ENCODE data around the gene GCN1.
"Not testable (repeated sequence)": the region's sequence is repeated elsewhere in the genome, so short reads cannot be mapped to it uniquely, and the experiment has no call there.

The GCN1 gene

GRCh38 chr12:120196363-120196762 lies 1.8 kb upstream of the GCN1 start:
- no peak; the same call in 1 of the 2 replicates for TF ChIP-seq POLR2AphosphoS5 (IDR thresholded peaks at IDR 0.05; ENCODE audit: low read depth)
- TF ChIP-seq GABPA (IDR thresholded peaks at IDR 0.05; ENCODE audit: low read depth): no peak
- TF ChIP-seq SPI1 (IDR thresholded peaks at IDR 0.05; ENCODE audit: borderline replicate concordance, low read depth): no peak
- TF ChIP-seq REST (IDR thresholded peaks at IDR 0.05; ENCODE audit: insufficient replicate concordance, low read depth): no peak
- TF ChIP-seq CTCF (IDR thresholded peaks at IDR 0.05; ENCODE audit: insufficient read depth, low read length): no peak
- H3K27me3 ChIP-seq (ENCODE audit: insufficient read depth, poor library complexity, severe bottlenecking): no peaks in the 10 kb centered on the region
- H3K27ac ChIP-seq (replicated peaks): no peak overlapping the region
- no peak for DNase-seq (ENCODE audit: low read depth in 1 of 2, low spot score in 1 of 2)
- H3K4me3 ChIP-seq (replicated peaks; ENCODE audit: insufficient read depth, low read length): no peak overlapping the region

GRCh38 chr12:120194226-120194533 lies 335 bp downstream of the GCN1 start:
- TF ChIP-seq SPI1 (IDR thresholded peaks at IDR 0.05; ENCODE audit: borderline replicate concordance, low read depth): no peak
- no peak for TF ChIP-seq CTCF (IDR thresholded peaks at IDR 0.05; ENCODE audit: insufficient read depth, low read length)
- no peak for TF ChIP-seq REST (IDR thresholded peaks at IDR 0.05; ENCODE audit: insufficient replicate concordance, low read depth)
- TF ChIP-seq GABPA (IDR thresholded peaks at IDR 0.05; ENCODE audit: low read depth): no peak
- TF ChIP-seq POLR2AphosphoS5 (IDR thresholded peaks at IDR 0.05; ENCODE audit: low read depth): no peak
- no peaks in the 10 kb centered on the region for H3K27me3 ChIP-seq (ENCODE audit: insufficient read depth, poor library complexity, severe bottlenecking)
- H3K4me3 ChIP-seq (replicated peaks; ENCODE audit: insufficient read depth, low read length): peak overlapping the region; percentile 81
- peak overlapping the region; percentile 85 for H3K27ac ChIP-seq (replicated peaks)
- no peak for DNase-seq (ENCODE audit: low read depth in 1 of 2, low spot score in 1 of 2)

GRCh38 chr12:120193286-120193685 lies 1.2 kb downstream of the GCN1 start:
- H3K27ac ChIP-seq (replicated peaks); DNase-seq (ENCODE audit: low read depth in 1 of 2, low spot score in 1 of 2); H3K27me3 ChIP-seq (ENCODE audit: insufficient read depth, poor library complexity, severe bottlenecking): not testable (repeated sequence)
- peak overlapping the region; percentile 81 for H3K4me3 ChIP-seq (replicated peaks; ENCODE audit: insufficient read depth, low read length)

- no peak overlapping the region for H3K27ac ChIP-seq (replicated peaks)
- no peak overlapping the region for H3K4me3 ChIP-seq (replicated peaks; ENCODE audit: insufficient read depth, low read length)
- H3K27me3 ChIP-seq (ENCODE audit: insufficient read depth, poor library complexity, severe bottlenecking): no peaks in the 10 kb centered on the region
- TF ChIP-seq CTCF (IDR thresholded peaks at IDR 0.05; ENCODE audit: insufficient read depth, low read length) (no peak), REST (IDR thresholded peaks at IDR 0.05; ENCODE audit: insufficient replicate concordance, low read depth) (no peak), POLR2AphosphoS5 (IDR thresholded peaks at IDR 0.05; ENCODE audit: low read depth) (no peak), GABPA (IDR thresholded peaks at IDR 0.05; ENCODE audit: low read depth) (no peak), SPI1 (IDR thresholded peaks at IDR 0.05; ENCODE audit: borderline replicate concordance, low read depth) (0 out of 2 replicates have a peak, but pooled peaks have one; percentile 38)
- no peak for DNase-seq (ENCODE audit: low read depth in 1 of 2, low spot score in 1 of 2)
Measured at GRCh38 chr12:120190985-120191480, 3.5 kb downstream of the GCN1 start.

All from HL-60 (cell line).